ENCODE results near the gene TMEM183A. TPM values are rescaled to one million over a fixed set of nuclear protein-coding genes. Genes with fewer than 3 reads are reported as not detected.
A peak's percentile ranks its signal among the peaks of the same experiment; 100 is the strongest.

Gene TMEM183A
- 10 to 100 TPM; 39.4 to 77.4 (median 66.5) TPM for total RNA-seq

- 0 to 1% methylated on average over 23 to 36 of the region's 78 CpGs for WGBS, 2 donors
- peak; percentile 86 for DNase-seq
- Histone ChIP-seq H3K9me3 (no peaks in the 10 kb centered on the region), H3K27ac (peak within 1 kb of the TSS; percentile 90 to 96 (median 92)), H3K4me1 (peaks cover 0 to 32% (median 15%) of the 10 kb centered on the region in 3 donors), H3K4me3 (peak within 1 kb of the TSS; percentile 67 to 87 (median 75)), H3K36me3 (peaks cover 0 to 35% (median 8%) of the 10 kb centered on the region in 3 donors), H3K27me3 (no peaks in the 10 kb centered on the region)
- intact Hi-C loops (cut with DNase I), result no loop called here
- TF ChIP-seq CTCF (IDR thresholded peaks at IDR 0.05) (peak in 1 of 6 experiments; percentile 4), POLR2A (IDR thresholded peaks at IDR 0.05) (peak in 2 of 4 donors; percentile 71 to 93)
Measured at GRCh38 chr1:203006948-203007871, at the start of gene TMEM183A. Gene TMEM183A (plus strand): TSS chr1:203007374. CDS start chr1:203007466, 92 bp downstream.

GRCh38 chr1:202957733-202958543 is 49.2 kb upstream of the TMEM183A start, which contains the start of gene ADIPOR1:
Gene ADIPOR1 (minus strand): TSS chr1:202958312. CDS start chr1:202951070, 7,242 bp downstream.
- Histone ChIP-seq H3K27me3 (no peaks in the 10 kb centered on the region), H3K4me1 (peaks cover 27 to 61% (median 44%) of the 10 kb centered on the region in 3 donors), H3K27ac (peak within 1 kb of the TSS; percentile 97 to 100 (median 98)), H3K9me3 (no peaks in the 10 kb centered on the region), H3K4me3 (peak within 1 kb of the TSS; percentile 80 to 99 (median 98)), H3K36me3 (peaks cover 0 to 22% (median 9%) of the 10 kb centered on the region in 3 donors)
- 0% methylated on average over 3 to 27 of the region's 86 CpGs for WGBS, 2 donors
- TF ChIP-seq POLR2A (IDR thresholded peaks at IDR 0.05) (peak in 3 of 4 donors; percentile 95 to 99 (median 99)), CTCF (IDR thresholded peaks at IDR 0.05) (peak in 2 of 6 experiments; percentile 33 to 35)
- intact Hi-C loops (cut with DNase I), result no loop called here
- peak; percentile 60 for DNase-seq

GRCh38 chr1:202958544-202959275 is 48.5 kb upstream of the TMEM183A start:
- 7 to 11% methylated on average over 9 to 10 of the region's 10 CpGs for WGBS, 2 donors
- no peak for DNase-seq
- intact Hi-C loops (cut with DNase I), result no loop called here
- peak overlapping the region; percentile 97 to 100 (median 98) for H3K27ac ChIP-seq
- H3K36me3 ChIP-seq, result peaks cover 0 to 30% (median 13%) of the 10 kb centered on the region in 3 donors
- peak overlapping the region; percentile 80 to 99 (median 98) for H3K4me3 ChIP-seq
- no peaks in the 10 kb centered on the region for H3K9me3 ChIP-seq
- peaks cover 22 to 54% (median 40%) of the 10 kb centered on the region in 3 donors for H3K4me1 ChIP-seq
- H3K27me3 ChIP-seq, result no peaks in the 10 kb centered on the region
- TF ChIP-seq CTCF (IDR thresholded peaks at IDR 0.05) (no peak), POLR2A (IDR thresholded peaks at IDR 0.05) (no peak)

GRCh38 chr1:202959276-202959620 is 47.9 kb upstream of the TMEM183A start:
- TF ChIP-seq POLR2A (IDR thresholded peaks at IDR 0.05), result no peak
- TF ChIP-seq CTCF (IDR thresholded peaks at IDR 0.05), result no peak
- Histone ChIP-seq H3K4me1 (peaks cover 17 to 52% (median 35%) of the 10 kb centered on the region in 3 donors), H3K27me3 (no peaks in the 10 kb centered on the region), H3K36me3 (peaks cover 0 to 36% (median 13%) of the 10 kb centered on the region in 3 donors), H3K4me3 (no peak overlapping the region), H3K9me3 (no peaks in the 10 kb centered on the region), H3K27ac (peak overlapping the region in 3 of 4 donors; percentile 97 to 100 (median 99))
- intact Hi-C loops (cut with DNase I), result no loop called here
- no peak for DNase-seq
- WGBS, 2 donors, result 38 to 70% methylated on average over 1 of the region's 1 CpG
